ENCODE measurements around the gene FGD5.

Gene FGD5

GRCh38 chr3:14875411-14876175, 56.8 kb downstream of the FGD5 start:
- TF ChIP-seq, protein P1, sequence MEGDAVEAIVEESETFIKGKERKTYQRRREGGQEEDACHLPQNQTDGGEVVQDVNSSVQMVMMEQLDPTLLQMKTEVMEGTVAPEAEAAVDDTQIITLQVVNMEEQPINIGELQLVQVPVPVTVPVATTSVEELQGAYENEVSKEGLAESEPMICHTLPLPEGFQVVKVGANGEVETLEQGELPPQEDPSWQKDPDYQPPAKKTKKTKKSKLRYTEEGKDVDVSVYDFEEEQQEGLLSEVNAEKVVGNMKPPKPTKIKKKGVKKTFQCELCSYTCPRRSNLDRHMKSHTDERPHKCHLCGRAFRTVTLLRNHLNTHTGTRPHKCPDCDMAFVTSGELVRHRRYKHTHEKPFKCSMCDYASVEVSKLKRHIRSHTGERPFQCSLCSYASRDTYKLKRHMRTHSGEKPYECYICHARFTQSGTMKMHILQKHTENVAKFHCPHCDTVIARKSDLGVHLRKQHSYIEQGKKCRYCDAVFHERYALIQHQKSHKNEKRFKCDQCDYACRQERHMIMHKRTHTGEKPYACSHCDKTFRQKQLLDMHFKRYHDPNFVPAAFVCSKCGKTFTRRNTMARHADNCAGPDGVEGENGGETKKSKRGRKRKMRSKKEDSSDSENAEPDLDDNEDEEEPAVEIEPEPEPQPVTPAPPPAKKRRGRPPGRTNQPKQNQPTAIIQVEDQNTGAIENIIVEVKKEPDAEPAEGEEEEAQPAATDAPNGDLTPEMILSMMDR (IDR thresholded peaks at IDR 0.05; ENCODE audit: borderline replicate concordance, control extremely low read depth, extremely low read depth, insufficient read depth, missing control alignments): no peak
- in situ Hi-C loops (cut with MboI; ENCODE audit: low sequenced_read_pairs, unreplicated experiment): no loop called here
- no peak for DNase-seq (ENCODE audit: low spot score)

- TF ChIP-seq, protein P1 (IDR thresholded peaks at IDR 0.05; ENCODE audit: borderline replicate concordance, control extremely low read depth, extremely low read depth, insufficient read depth, missing control alignments): no peak
- no peak for DNase-seq (ENCODE audit: low spot score)
- in situ Hi-C loops (cut with MboI; ENCODE audit: low sequenced_read_pairs, unreplicated experiment): no loop called here
Measured at GRCh38 chr3:14876921-14877333, 58.2 kb downstream of the FGD5 start.

GRCh38 chr3:14877469-14877868, 58.7 kb downstream of the FGD5 start:
- in situ Hi-C loops (cut with MboI; ENCODE audit: low sequenced_read_pairs, unreplicated experiment): no loop called here
- TF ChIP-seq, protein P1 (IDR thresholded peaks at IDR 0.05; ENCODE audit: borderline replicate concordance, control extremely low read depth, extremely low read depth, insufficient read depth, missing control alignments): no peak
- DNase-seq (ENCODE audit: low spot score): no peak

DNA sequence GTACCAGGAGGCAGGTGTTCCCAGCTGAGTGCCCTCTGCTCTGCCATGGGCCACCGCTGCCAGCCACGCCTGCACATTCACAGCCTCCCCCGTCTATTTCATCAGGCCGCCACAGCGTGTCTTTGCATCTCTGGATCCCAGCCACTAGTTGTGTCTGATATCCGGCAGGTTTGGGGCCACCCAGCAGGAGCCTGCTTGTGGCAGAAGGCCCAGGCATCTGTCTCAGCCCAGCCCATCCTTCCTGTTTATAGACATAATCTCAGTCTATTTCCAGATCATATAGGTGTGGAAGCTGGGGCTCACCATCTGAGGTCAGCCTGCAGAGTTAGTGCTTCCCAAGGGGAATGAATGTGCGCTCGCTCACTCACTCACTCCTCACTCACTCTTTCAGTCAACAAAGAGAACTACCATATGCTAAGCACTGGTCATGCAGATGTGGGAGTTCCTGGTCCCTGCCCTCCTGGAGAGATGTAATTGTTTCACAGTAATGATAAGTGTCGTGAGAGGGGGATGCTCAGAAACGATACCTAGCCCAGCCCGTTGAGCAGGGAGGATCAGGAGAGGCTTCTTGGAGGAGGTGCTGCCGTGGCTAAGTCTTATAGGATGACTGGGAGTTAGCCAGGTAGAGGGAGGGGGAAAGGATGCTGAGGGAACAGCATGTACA, 60.6 kb downstream of the FGD5 start:
- in situ Hi-C loops (cut with MboI; ENCODE audit: low sequenced_read_pairs, unreplicated experiment): no loop called here
- DNase-seq (ENCODE audit: low spot score): no peak
- TF ChIP-seq, protein P1 (IDR thresholded peaks at IDR 0.05; ENCODE audit: borderline replicate concordance, control extremely low read depth, extremely low read depth, insufficient read depth, missing control alignments): no peak

DNA sequence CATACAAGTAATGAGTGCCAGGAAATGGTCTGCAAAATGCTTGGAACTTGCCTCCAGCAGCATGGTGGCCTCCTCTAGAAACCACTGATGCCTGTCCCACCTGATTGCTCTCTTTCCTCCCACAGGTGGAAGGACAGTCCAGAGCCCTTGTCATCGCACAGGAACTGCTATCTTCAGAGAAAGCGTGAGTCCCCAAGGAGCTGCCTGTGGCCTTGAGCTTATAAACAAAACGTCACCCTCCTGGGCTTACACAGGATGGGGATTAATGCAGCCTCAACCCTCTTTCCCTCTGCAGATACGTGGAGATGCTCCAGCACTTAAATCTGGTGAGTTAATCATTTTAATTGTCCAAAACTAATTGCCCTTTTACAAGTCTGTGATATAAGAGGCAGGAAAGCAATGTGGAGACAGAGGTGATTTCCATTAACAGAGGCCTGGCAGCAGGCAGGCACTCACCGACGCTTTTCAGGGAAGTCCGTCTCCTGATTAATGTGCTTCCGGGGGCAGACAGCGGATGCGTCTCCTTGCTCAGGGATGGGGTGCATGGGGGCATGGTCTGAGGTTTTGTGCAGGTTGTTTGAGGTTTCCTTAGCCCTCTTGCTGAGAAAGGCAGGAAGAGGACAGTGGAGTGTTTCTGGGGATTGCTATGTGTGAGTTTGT, 61.8 kb downstream of the FGD5 start:
- in situ Hi-C loops (cut with MboI; ENCODE audit: low sequenced_read_pairs, unreplicated experiment): no loop called here
- TF ChIP-seq, protein P1 (IDR thresholded peaks at IDR 0.05; ENCODE audit: borderline replicate concordance, control extremely low read depth, extremely low read depth, insufficient read depth, missing control alignments): no peak
- DNase-seq (ENCODE audit: low spot score): no peak

GRCh38 chr3:14883226-14883625, 64.5 kb downstream of the FGD5 start:
- DNase-seq (ENCODE audit: low spot score): no peak
- in situ Hi-C loops (cut with MboI; ENCODE audit: low sequenced_read_pairs, unreplicated experiment): no loop called here
- TF ChIP-seq, protein P1 (IDR thresholded peaks at IDR 0.05; ENCODE audit: borderline replicate concordance, control extremely low read depth, extremely low read depth, insufficient read depth, missing control alignments): no peak
